NOMO-1 treated with dmso at 0.1 percent for 144 hours (cell line): ENCODE measurements around the gene PRR20D.
"Not testable (repeated sequence)": the region's sequence is repeated elsewhere in the genome, so short reads cannot be mapped to it uniquely, and the experiment has no call there.

ENCODE experiments used
- DNase-seq: peaks from one replicate; lab custom pipeline; 2025; ENCODE audit not compliant: unreplicated experiment; lab: John Stamatoyannopoulos, UW

The PRR20D gene

DNA sequence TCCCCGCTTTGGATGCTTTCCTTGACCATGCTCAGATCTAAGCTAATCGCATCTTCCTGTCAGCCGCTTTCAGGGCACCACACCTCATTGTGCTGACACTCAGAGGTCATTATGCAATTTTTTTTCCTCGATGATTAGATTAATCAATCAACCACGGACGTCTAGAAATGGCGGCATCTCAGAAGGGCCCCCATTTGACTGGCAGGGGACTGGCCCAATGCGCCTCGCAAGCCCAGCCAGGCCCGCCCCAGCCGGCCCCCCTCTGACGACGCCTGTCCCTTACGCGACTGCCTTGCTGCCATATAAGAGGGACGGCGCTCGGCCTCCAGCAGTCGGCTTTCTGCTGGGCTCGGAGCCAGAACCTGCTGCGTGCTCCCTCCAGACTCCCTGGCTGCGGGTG lies at the start of gene PRR20D:
PRR20D (plus strand) TSS at position 301 of the 400 bp plus-strand sequence. CDS start 387 bp downstream, outside the sequence.
- DNase-seq = not testable (repeated sequence)

- DNase-seq = no peak
Measured at GRCh38 chr13:57114945-57115344, 45.5 kb upstream of the PRR20D start.

DNA sequence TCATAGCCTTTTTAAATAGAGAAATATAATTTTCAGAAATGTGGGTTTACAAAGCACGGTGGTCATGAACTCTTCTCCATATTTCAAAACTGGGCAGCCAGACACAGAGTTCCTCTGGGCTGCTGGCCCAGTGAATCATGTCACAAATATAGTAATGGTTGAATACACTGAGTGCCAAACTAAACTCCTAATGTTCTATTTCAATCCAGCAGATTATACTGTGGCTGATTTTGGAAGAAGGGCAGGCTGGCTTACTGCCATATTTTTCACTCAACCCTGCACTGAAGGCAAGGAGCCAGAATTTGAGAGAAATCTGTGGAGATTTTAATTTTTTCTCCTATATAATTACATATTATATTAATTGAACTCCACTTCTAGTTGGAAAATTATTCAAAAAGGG lies 36.8 kb upstream of the PRR20D start:
- DNase-seq = no peak

- no peak for DNase-seq
Measured at GRCh38 chr13:57128909-57129308, 31.5 kb upstream of the PRR20D start.

DNA sequence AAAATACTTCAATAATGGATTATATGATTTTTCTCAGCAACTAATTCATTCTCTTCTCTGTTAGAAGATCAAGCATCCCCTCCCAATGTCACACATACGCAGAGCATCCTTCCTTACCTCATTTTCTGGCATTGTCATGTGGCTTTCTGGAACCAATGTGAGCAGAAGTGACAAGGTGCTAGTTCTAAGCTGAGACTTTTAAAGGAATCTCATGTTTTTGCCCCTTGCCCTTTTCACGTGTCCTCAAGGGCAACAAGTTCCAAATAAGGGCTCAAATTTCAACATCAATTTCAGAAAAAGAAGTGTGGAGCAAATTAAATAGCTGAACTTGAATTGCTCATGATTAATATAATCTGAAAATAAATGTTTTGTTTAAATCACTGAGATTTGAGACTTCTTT lies 24.3 kb upstream of the PRR20D start:
- no peak for DNase-seq

DNA sequence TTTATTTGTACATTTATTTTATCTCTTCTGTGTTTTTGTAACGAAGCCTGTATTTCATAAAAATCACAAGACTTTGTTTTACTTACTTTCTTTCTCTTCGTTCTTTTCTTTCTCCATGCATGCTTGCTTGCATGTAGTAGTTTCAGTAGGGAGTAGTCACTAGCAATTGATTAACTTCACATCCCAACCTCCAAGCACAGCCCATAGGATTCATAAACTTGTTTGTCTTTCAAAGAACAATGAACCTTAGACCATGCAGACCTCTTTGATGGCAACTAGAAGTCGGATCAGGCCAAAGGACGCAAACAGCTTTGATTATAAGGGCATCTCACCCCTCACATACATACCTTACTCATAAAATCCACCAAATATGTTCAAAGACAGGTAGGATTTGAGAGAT lies 22.8 kb upstream of the PRR20D start:
- no peak for DNase-seq

DNA sequence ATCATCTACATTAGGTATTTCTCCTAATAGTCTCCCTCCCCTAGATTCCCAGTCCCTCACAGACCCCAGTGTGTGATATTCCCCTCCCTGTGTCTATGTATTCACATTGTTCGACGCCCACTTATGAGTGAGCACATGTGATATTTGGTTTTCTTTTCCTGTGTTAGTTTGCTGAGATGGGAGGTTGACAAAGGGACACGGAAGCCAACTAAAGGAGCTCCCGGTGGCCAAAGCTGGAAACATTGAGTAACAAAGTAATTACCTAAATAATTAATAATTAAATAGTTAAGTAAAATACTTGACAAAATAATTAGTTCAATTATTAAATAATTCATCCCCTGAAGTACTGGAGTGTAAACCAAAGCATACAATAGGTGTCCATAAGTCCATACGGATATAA lies 21.4 kb upstream of the PRR20D start:
- no peak for DNase-seq

DNA sequence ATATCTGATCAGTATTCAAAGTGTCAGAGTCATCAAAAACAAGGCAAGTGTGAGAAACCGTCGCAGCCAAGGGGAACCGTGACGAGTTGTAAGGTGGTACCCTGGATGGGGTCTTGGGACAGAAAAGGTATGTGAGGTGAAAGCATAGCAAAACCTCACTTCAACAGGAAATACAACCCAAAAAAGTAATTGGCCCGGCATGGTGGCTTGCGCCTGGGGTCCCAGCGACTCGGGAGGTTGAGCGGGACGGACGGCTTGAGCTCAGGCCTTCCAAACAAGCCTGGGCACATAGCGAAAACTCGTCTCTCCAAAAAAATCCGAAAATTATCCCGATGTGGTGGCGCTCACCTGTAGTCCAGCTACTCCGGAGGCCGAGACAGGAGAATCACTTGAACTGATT lies 20.7 kb upstream of the PRR20D start:
- not testable (repeated sequence) for DNase-seq

GRCh38 chr13:57140235-57140968 lies 20.0 kb upstream of the PRR20D start, which contains the start of gene PRR20A:
TSS of gene PRR20A (plus strand) at chr13:57140918. CDS start at chr13:57141305, 387 bp downstream.
- DNase-seq = not testable (repeated sequence)

GRCh38 chr13:57147188-57147587 lies 13.2 kb upstream of the PRR20D start, which contains the start of gene PRR20B:
TSS of gene PRR20B (plus strand) at chr13:57147488. CDS start at chr13:57147875, 387 bp downstream.
- not testable (repeated sequence) for DNase-seq

DNA sequence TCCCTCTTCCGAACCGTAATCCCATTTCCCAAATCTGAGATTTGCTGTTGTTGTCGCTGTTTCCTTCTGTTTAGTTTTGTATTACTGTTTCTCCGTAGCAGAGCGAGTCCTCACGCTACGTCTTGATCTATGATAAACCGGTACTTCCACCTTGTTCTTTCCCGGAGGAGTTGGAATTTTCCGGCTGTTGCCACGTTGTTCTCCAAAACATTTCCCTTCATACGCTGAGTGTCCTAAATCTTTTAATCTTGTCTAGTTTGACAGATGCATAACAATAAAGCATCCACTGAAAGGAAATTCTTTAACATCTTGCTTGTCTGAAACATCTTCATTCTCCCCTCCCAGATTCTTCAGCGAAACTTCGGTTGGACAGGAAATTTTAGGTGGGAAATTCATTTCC lies 12.3 kb upstream of the PRR20D start:
- not testable (repeated sequence) for DNase-seq

GRCh38 chr13:57153761-57154160 lies 6.7 kb upstream of the PRR20D start, which contains the start of gene PRR20C:
TSS of gene PRR20C (plus strand) at chr13:57154061. CDS start at chr13:57154448, 387 bp downstream.
- not testable (repeated sequence) for DNase-seq

DNA sequence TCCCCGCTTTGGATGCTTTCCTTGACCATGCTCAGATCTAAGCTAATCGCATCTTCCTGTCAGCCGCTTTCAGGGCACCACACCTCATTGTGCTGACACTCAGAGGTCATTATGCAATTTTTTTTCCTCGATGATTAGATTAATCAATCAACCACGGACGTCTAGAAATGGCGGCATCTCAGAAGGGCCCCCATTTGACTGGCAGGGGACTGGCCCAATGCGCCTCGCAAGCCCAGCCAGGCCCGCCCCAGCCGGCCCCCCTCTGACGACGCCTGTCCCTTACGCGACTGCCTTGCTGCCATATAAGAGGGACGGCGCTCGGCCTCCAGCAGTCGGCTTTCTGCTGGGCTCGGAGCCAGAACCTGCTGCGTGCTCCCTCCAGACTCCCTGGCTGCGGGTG lies 6.5 kb downstream of the PRR20D start, which contains the start of gene PRR20E:
PRR20E (plus strand) TSS at position 301 of the 400 bp plus-strand sequence. CDS start 387 bp downstream, outside the sequence.
- not testable (repeated sequence) for DNase-seq

DNA sequence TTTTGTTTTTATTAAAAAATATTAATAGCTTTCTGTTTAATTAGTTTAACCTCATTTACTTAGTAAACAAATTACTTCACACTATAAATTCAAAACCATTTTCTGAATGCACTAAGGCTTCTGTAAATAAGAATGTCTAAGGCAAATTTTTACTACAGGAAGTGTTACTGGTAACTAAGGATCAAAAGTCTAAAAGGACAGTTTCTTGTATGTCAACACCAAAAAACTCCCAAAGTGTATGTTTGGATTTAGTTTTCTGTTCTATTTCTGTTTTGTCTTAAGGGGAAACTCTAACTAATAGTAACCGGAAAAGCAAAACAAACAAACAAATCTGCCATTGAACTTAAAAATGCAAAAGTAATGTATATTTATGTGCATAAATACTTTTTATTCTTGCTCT lies 31.2 kb downstream of the PRR20D start:
- DNase-seq = no peak

DNA sequence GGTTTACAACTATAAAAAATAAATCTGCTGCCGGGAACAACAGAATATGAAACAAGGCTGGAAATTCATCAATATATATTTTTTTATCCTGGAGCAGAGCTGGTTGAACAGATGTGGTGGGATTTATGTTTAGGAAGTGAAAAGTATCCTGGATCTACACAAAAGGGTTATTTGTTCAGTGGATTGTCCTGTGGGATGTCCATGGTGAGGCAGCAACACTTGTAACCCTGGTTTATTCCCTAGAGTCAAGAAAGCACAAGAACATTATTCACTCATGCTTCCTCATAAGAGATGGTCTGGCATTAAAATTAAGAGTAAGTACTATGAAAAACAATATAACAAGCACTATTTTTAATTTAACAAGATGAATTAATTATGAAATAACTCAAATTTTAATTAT lies 52.6 kb downstream of the PRR20D start:
- DNase-seq = no peak
